ENCODE results near the gene DCTN3.

- TF ChIP-seq, protein P1, sequence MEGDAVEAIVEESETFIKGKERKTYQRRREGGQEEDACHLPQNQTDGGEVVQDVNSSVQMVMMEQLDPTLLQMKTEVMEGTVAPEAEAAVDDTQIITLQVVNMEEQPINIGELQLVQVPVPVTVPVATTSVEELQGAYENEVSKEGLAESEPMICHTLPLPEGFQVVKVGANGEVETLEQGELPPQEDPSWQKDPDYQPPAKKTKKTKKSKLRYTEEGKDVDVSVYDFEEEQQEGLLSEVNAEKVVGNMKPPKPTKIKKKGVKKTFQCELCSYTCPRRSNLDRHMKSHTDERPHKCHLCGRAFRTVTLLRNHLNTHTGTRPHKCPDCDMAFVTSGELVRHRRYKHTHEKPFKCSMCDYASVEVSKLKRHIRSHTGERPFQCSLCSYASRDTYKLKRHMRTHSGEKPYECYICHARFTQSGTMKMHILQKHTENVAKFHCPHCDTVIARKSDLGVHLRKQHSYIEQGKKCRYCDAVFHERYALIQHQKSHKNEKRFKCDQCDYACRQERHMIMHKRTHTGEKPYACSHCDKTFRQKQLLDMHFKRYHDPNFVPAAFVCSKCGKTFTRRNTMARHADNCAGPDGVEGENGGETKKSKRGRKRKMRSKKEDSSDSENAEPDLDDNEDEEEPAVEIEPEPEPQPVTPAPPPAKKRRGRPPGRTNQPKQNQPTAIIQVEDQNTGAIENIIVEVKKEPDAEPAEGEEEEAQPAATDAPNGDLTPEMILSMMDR (IDR thresholded peaks at IDR 0.05) = no peak
- TF ChIP-seq POLR2A (IDR thresholded peaks at IDR 0.05) = no peak
Observed at GRCh38 chr9:34565856-34566255, 54.4 kb downstream of the DCTN3 start.
